ENCODE measurements around the gene MAN2A1. TPM values are rescaled to one million over a fixed set of nuclear protein-coding genes. Genes with fewer than 3 reads are reported as not detected.
"Not testable (repeated sequence)": the region's sequence is repeated elsewhere in the genome, so short reads cannot be mapped to it uniquely, and the experiment has no call there.

Gene MAN2A1
- total RNA-seq, 1 donor from 2014 or later: 69.7 TPM

DNA sequence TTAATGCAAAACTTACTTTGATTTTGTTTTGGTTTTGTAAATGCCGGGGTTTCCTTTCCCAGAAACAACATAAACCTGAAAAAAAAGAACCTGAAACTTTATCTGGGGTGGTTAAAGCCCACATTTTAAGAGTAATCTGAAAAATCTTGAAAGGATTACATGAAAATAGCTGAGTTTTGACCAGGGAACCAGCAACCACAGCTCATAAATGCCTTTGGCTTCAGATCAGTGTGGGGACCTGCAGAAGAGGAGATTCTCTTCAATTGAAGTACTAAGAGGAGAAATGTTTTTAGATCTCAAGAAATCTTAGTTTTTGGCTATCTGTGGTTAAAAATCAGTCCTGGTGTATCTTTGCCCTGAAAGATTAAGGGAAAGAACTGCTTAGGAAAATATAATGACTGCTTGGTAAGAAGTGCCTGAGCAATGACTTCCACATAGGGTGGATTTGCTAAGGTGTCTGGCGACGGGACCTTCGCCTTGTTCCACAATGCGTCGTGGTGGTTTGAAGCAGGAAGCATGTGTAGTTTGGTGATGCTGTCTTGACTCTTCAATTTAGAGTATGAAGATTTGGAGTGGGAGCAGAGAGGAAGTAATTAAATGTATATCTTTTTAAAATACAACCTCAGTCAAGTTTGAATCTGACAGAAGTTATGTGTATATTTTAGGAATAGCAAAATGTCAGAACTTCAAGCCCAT, 186.5 kb downstream of the MAN2A1 start:
- DNase-seq: no peak

DNA sequence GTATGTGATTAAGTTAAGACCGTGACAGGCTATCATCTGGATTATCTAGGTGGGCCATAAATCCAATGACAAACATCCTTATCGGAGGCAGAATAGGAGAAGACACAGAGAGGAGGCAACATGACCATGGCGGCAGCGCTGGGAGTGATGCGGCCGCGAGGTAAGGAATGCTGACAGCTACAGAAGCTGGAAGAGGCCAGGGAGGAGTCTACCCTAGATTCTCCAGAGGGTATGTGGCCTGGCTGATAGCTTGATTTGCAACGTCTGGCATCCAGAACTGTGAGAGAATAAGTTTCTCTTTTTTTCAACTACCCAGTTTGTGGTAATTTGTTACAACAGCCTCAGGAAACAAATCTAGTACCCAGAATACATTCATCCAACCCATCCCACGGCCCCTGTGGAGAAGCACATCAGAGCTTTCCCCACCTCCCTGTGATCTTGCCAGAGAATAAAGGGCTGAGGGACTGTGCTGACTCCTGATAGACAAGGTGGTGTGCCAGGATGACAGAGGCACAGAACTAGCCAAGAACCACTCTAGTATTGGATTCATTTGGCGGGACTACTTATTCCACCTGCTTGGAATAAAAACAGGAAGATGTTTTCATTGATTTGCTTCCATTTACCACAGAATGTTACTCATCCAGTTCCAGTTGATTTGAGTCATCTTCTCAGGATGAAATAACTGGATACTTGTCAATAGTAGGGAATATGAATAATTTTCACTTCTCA, 187.4 kb downstream of the MAN2A1 start:
- no peak for DNase-seq

- DNase-seq: no peak
Observed at GRCh38 chr5:109877670-109878045, 187.9 kb downstream of the MAN2A1 start.

GRCh38 chr5:109878887-109879286, 189.2 kb downstream of the MAN2A1 start:
- no peak for DNase-seq

GRCh38 chr5:109880907-109881685, 191.4 kb downstream of the MAN2A1 start:
- DNase-seq: peak; percentile 58

DNA sequence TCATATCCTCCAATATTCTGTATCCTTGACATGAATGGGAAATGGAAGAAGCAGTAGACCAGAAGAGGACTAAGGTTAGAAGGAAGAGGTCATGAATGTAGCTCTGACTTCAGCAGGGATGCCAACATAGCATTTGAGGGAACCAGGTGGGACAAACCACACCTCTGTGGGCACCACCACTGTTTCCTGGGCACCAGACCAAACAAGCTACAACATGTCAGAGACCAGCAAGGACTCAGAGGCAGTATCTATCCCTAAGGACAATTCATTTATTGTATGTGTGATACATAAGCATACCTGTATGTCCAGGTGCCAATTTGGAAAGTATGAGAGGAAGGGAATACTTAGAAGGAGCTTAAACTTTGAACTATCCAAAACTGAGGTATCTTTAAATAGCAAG, 192.8 kb downstream of the MAN2A1 start:
- no peak for DNase-seq

GRCh38 chr5:109884676-109885075, 194.9 kb downstream of the MAN2A1 start:
- no peak for DNase-seq

DNA sequence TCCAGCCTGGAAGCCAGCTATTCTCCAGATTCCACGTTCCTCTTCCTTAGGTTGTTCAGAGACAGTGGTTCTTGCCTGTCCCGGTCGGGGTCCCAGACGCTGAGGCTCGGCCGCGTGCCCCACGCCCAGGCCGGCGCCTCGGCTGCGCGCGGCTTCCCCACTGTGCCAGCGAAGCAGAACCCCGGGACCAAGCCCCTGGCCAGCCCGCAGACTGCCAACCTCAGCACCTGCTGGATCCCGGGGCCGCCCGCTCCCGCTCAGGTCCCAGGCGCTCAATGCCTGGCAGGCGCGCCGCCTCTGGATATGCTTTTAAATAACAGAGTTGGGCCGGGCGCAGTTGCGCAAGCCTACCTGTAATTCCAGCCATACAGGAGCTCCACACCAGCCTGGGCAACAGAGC, 195.5 kb downstream of the MAN2A1 start:
- no peak for DNase-seq

GRCh38 chr5:109888989-109889388, 199.3 kb downstream of the MAN2A1 start:
- DNase-seq: no peak

DNA sequence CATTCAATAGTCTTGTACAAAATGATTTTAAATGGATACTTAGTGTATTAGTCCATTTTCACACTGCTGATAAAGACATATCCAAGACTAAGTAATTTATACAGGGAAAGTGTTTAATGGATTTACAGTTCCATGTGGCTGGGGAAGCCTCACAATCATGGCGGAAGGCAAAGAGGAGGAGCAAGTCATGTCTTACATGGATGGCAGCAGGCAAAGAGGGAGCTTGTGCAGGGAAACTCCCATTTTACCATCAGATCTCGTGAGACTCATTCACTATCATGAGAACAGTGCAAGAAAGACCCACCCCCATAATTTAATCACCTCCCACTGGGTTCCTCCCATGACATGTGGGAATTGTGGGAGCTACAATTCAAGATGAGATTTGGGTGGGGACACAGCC, 203.5 kb downstream of the MAN2A1 start:
- not testable (repeated sequence) for DNase-seq

GRCh38 chr5:109898269-109899162, 208.8 kb downstream of the MAN2A1 start:
- DNase-seq: no peak

DNA sequence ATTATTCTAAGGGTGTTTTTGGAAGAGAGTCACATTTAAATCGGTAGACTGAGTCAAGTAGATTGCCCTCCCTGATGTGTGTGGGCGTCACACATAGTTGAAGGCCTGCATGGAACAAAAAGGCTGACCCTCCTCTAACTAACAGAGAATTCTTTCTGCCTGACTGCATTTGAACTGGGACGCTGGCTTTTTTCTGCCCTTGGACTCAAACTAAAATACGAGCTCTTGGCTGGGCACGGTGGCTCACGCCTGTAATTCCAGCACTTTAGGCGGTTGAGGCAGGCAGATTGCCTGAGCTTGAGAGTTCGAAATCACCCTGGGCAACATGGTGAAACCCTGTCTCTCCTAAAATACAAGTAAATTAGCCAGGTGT, 209.4 kb downstream of the MAN2A1 start:
- no peak for DNase-seq

- no peak for DNase-seq
Observed at GRCh38 chr5:109900461-109900860, 210.7 kb downstream of the MAN2A1 start.

- no peak for DNase-seq
Observed at GRCh38 chr5:109900911-109901627, 211.3 kb downstream of the MAN2A1 start.

GRCh38 chr5:109901628-109901981, 211.9 kb downstream of the MAN2A1 start:
- DNase-seq: no peak

DNA sequence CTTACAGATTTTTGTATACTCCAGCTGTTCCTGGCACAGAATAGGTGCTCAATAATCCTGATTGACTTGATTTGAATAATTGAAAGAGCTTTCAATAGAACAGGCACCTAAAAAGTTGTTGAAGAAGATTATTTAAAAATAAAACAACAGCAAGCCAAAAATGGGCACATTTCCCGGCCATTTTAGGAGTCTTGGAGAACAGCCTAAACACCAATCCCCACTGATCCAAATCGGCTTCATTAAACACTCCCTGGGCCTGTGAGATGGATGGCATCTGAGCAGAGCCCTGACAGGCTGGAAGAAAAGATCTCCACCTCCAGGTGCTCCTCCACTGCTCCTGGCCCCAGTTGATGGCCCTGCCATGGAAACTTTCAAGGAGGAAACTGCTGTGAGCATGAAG, 213.3 kb downstream of the MAN2A1 start:
- no peak for DNase-seq

DNA sequence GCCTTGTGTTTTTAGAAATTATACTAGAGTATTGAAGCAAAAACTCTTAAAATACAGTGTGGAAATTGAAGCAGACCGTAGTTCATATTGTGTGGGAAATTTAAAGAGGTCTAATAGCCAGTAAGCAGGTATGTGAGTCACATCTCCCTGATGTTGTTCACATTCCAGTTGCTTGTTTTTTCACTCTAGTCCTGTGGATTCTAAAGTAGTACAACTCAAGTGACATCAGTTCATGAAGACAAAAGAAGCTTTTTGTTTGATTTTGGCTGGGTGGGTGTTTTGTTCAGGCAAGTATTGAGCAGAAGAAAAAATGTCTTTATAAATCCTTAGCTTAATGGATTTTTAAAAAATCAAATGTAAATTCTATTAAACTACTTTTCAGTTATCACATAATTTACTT, 216.2 kb downstream of the MAN2A1 start:
- DNase-seq: no peak

GRCh38 chr5:109907189-109907588, 217.5 kb downstream of the MAN2A1 start:
- DNase-seq: no peak

GRCh38 chr5:109907731-109908130, 218.0 kb downstream of the MAN2A1 start:
- no peak for DNase-seq

DNA sequence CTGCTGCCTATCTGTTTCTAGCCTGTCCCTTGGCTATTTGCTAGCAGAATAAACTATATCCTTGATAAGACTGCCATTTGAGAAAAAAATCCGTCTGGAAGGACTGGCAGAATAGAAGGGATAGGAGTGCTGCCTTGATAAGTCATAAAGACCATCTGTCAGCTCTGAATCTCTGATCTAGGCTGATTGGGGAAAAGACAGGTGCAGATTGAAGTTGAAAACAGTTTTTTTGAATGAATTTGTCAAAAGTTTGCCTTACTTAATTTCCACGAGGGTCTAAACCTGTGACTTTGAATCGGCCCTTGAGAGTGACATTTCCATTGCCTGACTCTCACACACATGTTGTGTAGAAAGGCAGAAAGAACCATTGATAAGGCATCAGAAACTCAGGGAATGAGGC, 218.6 kb downstream of the MAN2A1 start:
- DNase-seq: no peak

GRCh38 chr5:109910874-109911273, 221.1 kb downstream of the MAN2A1 start:
- no peak for DNase-seq

- no peak for DNase-seq
Observed at GRCh38 chr5:109911731-109912130, 222.0 kb downstream of the MAN2A1 start.
